ENCODE data around the gene SETBP1. TPM values are rescaled to one million over a fixed set of nuclear protein-coding genes. Genes with fewer than 3 reads are reported as not detected.
"Not testable (repeated sequence)": the region's sequence is repeated elsewhere in the genome, so short reads cannot be mapped to it uniquely, and the experiment has no call there.

The SETBP1 gene
- total RNA-seq, 1 donor: 16.2 TPM

DNA sequence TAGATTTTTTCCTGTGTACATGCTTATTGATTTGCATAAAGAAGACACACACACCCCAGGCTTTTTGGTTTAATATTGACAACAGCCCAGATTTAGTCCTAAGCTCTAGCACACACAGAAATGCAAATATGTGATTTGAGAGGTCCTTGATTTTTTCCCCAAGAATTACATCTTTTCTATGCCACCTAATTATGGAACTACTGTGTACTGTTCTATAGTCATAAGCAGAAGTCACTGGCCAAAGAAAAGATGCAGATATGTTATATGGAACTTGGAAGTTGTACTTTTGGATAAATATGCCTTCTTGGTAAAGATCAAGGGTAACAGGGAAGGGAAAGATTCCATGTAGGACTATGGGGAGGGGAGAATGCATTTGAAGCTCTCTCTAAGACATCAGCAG, 105.6 kb downstream of the SETBP1 start:
- no peak for DNase-seq (ENCODE audit: low read depth in 2 of 3, low spot score in 2 of 3)

DNA sequence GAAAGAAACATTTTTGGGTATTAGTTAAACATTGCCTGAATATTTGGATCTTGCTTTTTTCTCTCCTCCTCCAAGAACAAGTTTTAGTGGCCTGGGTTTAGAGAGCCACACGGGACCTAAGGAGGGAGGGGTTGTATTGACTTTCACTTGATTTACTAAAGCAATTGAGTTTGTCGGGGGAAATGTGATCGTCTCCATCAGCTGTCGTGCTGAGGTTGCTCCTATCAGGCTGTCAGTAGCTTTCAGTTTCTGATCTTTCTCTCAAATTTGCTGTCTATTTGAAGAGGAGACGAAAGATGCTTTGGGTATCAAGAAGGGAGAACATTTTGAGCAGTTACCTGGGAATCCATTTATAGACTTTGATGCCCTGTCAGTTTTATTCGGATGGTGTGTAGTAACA, 106.0 kb downstream of the SETBP1 start:
- no peak for DNase-seq (ENCODE audit: low read depth in 2 of 3, low spot score in 2 of 3)

GRCh38 chr18:44788334-44788733, 107.6 kb downstream of the SETBP1 start:
- DNase-seq (ENCODE audit: low read depth in 2 of 3, low spot score in 2 of 3): no peak

DNA sequence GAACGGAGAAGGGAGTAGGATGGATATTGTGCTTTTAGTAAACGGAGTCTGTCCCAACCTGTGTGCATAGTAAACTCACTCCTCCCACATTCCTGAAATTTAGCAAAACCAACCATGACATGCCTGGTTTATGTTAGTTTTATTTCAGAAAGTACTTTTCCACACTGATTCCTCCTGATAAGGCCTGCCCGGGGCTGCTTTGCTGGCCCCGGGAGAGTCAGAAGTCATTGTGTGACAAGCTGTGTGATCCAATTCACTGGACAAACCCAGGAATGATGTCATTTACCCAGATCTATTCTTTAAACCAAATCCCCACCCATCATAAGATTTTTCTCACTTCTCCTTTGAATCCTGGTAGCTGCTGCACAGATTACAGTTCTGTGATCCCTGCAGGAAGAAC, 109.0 kb downstream of the SETBP1 start:
- no peak for DNase-seq (ENCODE audit: low read depth in 2 of 3, low spot score in 2 of 3)

DNA sequence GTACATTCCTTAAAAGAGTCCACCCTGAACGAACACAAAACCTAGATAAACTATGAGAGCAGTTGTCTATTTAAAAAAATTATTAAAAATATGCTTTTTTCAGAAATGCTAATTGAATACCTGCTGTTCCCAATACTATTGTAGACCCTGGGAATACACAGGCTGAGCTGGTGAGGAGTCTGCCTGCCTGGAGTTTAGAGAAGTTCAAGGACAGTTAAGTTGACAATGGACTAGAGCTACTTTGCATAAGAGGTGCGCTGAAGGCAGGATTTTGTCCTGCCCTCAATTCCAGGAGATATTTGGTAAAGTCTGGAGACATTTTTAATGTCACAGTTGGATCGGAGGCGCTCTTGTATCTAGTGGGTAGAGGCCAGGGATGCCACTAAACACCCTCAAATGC, 110.2 kb downstream of the SETBP1 start:
- no peak for DNase-seq (ENCODE audit: low read depth in 2 of 3, low spot score in 2 of 3)

GRCh38 chr18:44791520-44791919, 110.8 kb downstream of the SETBP1 start:
- no peak for DNase-seq (ENCODE audit: low read depth in 2 of 3, low spot score in 2 of 3)

DNA sequence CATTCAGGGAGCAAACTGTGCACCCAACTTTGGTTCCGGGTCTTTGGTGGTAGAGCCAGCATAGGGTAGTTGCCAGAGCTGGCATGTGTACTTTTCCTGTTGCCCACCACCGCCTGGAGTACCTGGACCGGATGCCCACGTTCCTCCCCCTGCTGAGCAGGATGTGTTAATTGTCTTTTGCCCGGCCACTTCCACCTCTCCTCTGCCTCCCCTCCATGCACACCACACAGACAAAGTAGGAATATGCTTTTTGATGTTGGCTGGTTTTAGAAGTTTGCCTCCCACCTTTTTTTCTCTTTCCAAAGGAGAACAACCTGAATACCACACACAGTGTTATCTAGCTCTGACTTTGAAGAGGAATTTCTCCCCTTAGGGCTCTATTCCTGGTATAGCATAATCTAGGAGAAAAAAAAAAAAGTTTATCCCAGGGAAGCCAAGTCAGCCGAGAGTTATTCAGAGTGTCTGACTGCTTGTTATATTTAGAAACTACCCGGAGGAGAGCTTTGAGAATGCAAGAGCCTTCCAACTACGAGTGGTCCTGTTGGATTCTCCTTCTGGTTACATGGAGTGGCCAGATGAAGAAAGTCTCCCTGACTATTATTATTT, 111.9 kb downstream of the SETBP1 start:
- no peak for DNase-seq (ENCODE audit: low read depth in 2 of 3, low spot score in 2 of 3)

DNA sequence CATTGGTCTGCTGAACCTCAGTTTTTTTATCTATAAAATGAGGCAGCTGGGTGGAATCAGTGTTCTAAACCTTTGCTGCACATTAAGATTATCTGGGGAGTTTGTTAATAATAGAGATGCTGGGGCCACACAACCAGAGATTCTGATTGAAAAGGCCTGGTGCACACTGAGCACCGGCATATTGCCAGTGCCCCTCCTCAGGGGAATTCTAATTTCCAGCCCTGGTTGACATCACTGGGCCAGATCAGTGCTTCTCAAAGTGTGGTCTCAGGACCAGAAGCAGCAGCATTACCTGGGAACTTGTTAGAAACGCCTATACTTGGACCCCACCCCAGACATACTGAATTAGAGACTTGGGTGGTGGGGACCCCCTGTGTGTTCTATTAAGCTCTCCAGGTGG, 112.5 kb downstream of the SETBP1 start:
- no peak for DNase-seq (ENCODE audit: low read depth in 2 of 3, low spot score in 2 of 3)

- DNase-seq (ENCODE audit: low read depth in 2 of 3, low spot score in 2 of 3): no peak
These were observed 113.0 kb downstream of the SETBP1 start for GRCh38 chr18:44793685-44794084.

- DNase-seq (ENCODE audit: low read depth in 2 of 3, low spot score in 2 of 3): no peak
These were observed 114.6 kb downstream of the SETBP1 start for GRCh38 chr18:44795241-44795640.

DNA sequence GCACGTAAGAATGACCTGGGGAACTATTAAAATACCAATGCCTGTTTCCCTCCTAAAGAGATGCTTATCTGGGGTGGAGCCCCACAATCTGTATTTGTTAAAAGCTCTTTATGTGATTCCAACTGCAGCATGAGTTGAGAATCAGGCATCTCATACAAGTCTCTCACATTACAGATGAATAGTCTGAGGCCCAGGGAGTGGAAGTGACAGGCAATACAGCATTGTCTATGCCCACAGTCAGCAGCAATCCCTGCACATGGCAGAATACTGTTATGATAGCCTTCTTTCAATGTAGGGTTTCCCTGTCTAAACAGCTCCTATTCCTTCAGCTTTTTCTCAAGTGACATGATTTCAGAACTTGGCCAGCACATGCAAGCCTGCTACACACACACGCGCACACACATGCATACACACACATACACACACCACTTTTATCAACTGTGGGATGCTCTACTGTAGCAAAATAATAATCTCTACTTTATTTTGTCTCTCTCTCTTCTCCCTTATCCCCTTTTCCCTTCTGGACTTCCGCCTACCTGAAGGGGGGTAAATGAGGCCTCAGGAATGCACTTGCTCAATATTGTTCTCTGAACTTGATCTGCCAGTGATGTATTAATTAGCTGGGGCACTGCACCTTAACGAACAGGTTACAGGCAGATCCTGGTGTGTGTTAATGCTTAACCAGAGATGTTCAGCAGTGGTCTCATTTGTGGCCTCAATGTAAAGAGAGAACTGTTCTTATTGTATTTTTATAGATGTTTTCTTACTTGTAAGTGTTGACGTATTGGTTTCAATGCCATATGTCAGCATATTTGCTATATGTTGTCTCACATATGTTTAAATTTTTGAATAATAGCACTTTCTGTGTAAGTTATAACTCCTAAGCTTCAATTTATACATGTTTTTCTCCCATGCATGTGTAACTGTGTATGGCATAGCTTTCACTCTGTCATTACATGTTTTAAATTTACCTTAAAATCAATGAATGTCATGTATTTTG, 116.0 kb downstream of the SETBP1 start:
- DNase-seq (ENCODE audit: low read depth in 2 of 3, low spot score in 2 of 3): no peak

- peak in 2 of 3 donors; percentile 18 to 47 for DNase-seq (ENCODE audit: low read depth in 2 of 3, low spot score in 2 of 3)
These were observed 117.9 kb downstream of the SETBP1 start for GRCh38 chr18:44798433-44799048.

- DNase-seq (ENCODE audit: low read depth in 2 of 3, low spot score in 2 of 3): no peak
These were observed 118.8 kb downstream of the SETBP1 start for GRCh38 chr18:44799382-44799906.

- DNase-seq (ENCODE audit: low read depth in 2 of 3, low spot score in 2 of 3): peak in 2 of 3 donors; percentile 25 to 74
These were observed 119.3 kb downstream of the SETBP1 start for GRCh38 chr18:44799907-44800421.

- DNase-seq (ENCODE audit: low read depth in 2 of 3, low spot score in 2 of 3): not testable (repeated sequence)
These were observed 120.1 kb downstream of the SETBP1 start for GRCh38 chr18:44800766-44801165.

DNA sequence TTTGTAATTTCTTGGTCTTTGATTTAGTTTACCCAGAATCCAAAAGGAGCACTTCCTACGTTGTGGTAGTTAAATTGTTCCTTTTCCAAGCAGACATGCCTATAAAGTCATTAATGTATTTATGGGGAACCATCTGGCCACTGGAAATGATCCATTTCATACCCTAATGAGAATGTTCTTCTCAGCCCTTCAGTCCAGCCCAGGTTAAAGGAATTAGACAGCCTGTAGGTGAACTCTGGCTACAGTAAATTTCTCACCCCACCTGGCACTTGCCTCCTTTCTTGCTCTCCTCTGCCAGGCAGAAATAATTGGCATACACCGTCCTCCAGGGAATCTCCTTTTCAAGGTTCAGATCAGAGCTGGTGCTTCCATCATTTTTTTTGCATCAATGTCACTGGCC, 121.1 kb downstream of the SETBP1 start:
- no peak for DNase-seq (ENCODE audit: low read depth in 2 of 3, low spot score in 2 of 3)

- no peak for DNase-seq (ENCODE audit: low read depth in 2 of 3, low spot score in 2 of 3)
These were observed 121.8 kb downstream of the SETBP1 start for GRCh38 chr18:44802508-44802907.

DNA sequence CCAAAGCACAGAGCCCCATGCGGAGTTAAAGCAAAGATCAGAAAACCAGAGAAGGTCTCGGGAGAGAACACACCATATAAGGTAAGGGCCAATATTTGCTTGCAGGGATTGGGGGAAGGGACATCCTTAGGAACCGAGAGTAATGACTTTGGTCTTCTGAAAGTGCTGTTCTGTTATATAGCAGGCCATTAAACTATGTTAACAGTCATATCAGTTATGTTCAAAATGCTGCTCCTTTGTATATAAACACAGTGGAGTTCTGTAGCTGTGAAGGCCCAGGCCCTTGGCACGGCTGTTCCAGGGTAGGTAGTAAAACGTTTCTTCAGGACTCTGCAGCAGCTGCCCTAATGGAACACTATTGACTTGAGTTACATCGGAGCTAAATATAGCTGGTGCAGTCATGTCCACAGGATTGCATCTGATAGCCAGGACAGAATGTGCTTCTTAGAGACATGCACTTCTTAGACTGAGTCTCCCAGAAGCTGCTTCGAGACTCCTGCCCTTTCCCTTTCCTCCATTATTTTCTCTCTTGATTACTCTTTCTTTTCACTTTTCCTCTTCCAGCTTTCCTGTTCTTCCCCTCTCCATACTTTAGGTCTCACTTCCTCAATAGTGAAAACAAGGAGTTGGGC, 122.4 kb downstream of the SETBP1 start:
- DNase-seq (ENCODE audit: low read depth in 2 of 3, low spot score in 2 of 3): no peak

DNA sequence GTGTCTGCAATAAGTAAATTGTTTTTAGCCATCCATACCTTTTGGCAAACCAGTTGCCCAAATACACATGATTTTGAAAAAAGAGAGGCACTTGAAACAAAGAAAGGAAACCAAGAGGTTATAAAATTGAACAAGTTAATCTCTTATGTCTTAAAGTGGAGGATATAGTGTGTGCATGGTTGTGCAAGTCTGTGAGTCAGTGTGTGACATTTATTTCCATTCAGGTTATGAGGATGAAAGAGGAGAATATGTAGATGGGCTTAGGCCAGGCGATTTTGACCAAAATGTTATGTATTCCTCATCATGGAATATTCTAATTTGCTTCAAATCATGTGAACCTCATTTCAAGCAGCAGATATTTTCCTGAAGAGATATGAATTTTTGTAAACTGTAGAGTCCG, 123.3 kb downstream of the SETBP1 start:
- DNase-seq (ENCODE audit: low read depth in 2 of 3, low spot score in 2 of 3): no peak

GRCh38 chr18:44805176-44805575, 124.5 kb downstream of the SETBP1 start:
- DNase-seq (ENCODE audit: low read depth in 2 of 3, low spot score in 2 of 3): no peak

GRCh38 chr18:44805643-44806042, 125.0 kb downstream of the SETBP1 start:
- no peak for DNase-seq (ENCODE audit: low read depth in 2 of 3, low spot score in 2 of 3)
